ENCODE data around the gene VPS13D.
"Not testable (repeated sequence)": the region's sequence is repeated elsewhere in the genome, so short reads cannot be mapped to it uniquely, and the experiment has no call there.

Gene VPS13D

DNA sequence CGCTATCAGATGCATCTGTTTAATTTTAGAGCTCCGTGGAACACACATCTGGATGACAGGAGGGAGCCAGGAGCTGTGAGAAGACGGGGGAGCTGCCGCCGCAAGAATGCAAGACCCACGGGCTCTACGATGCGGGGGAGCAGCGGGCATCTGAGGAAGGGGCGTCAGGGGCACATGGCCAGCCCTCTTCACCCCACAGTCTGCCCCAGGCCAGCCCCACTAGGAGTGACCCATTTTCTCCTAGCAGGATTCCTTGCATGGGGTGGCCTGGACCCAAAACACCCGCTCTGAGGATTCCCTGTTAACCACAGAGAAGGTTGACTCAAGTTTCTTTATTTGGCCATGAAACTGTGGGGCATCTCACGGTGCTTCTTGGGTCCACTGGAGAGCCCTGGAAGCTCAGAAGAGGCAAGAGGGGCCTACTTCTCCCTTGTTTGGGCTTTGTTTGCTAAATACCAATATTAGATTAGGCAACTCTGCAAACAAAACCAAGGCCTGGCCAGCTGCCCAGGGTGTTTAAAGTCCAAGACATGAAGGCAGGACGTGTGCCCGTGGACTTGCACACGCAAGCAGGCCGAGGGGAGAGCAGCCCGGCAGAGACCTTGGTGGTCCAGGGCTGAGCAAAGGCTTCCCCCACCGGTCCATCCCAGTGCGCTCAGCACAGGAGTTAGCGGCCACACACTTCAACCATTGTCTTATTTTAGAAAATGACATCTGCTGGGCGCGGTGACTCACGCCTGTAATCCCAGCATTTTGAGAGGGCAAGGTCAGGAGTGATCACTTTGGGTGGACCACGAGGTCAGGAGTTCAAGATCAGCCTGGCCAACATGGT lies 298.4 kb downstream of the VPS13D start:
- DNase-seq: no peak

DNA sequence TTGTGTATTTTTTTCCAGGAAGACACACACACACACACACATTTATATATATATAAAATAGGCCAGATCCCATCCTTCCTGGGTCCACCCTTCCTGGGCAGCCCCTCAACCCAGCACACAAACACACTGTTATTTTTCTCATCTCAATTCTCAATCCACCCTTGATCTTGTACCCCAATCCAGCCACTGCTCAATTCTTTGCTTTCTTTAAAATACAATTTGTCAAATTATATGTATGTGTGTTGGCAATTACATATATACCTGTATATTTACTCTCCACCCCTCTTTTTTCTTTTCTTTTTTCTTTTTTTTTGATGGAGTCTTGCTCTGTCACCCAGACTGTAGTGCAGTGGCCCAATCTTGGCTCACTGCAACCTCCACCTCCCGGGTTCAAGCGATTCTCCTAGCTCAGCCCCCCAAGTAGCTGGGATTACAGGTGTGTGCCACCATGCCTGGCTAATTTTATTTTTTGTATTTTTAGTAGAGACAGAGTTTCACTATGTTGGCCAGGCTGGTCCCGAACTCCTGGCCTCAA lies 299.9 kb downstream of the VPS13D start:
- DNase-seq: no peak

DNA sequence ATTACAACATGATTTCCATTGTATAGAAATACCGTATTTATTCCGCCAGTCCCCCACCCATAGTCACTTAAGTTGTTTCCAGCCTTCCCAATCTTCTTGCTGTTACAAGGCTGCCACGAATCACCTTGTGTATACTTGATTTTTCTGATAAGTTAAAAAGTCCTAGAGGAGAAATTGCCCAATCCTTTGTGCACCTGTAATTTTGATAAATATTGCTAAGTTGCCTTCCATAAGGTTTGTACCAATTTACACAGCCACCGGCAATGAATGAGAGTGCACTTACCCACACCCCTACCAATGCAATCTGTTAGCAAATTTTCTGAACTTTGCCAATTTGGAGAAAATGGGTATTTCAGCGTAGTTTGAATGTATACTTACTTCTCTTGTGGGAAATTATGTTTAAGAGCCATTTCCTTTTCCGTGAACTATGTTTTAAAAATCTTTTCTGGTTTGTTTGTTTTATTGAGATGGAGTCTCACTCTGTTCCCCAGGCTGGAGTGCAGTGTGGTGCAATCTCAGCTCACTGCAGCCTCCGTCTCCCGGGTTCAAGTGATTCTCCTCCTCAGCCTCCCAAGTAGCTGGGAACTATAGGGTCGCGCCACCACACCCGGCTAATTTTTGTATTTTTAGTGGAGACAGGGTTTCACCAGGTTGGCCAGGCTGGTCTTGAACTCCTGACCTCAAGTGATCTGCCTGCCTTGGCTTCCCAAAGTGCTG lies 300.8 kb downstream of the VPS13D start:
- no peak for DNase-seq

DNA sequence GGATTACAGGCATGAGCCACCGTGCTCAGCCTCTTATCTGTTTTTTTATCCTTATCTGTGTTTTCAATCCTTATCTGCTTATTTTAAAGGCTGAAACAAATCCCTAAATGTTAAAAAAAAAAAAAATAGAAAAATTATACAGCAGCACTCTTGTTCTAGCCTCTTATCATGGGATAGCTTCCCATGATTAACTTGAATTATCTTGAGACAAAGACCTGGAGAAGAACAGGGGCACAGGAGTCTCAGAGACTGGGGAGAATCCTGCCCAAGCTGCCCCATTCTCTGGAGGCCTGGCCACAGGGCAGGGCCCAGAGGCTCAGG lies 301.3 kb downstream of the VPS13D start:
- no peak for DNase-seq

DNA sequence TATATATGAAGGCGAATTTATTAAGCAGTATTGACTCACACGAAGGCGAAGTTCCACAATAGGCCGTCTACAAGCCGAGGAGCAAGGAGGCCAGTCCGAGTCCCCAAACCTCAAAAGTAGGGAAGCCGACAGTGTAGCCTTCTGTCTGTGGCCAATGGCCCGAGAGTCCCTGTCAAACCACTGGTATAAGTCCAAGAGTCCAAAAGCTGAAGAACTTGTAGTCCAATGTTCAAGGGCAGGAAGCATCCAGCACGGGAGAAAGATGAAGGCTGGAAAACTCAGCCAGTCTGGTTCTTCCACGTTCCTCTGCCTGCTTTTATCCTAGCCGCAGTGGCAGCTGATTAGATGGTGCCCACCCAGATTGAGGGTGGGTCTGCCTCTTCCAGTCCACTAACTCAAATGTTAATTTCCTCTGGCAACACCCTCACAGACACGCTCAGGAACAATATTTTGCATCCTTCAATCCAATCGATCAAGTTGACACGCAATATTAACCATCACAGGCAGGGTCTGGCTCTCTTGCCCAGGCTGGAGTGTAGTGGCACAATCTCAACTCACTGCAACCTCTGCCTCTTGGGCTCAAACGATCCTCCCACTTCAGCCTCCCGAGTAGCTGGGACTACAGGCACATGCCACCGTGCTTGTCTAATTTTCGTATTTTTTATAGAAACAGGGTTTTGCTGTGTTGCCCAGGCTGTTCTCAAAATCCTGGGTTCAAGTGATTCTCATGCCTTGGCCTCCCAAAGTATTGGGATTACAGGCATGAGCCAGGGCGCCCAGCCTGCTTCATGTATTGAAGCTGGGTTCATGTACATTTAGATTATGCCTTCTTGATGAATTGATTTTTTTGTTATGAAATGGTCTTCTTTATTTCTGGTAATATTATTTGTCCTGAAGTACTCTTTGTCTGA lies 302.8 kb downstream of the VPS13D start:
- DNase-seq: no peak

DNA sequence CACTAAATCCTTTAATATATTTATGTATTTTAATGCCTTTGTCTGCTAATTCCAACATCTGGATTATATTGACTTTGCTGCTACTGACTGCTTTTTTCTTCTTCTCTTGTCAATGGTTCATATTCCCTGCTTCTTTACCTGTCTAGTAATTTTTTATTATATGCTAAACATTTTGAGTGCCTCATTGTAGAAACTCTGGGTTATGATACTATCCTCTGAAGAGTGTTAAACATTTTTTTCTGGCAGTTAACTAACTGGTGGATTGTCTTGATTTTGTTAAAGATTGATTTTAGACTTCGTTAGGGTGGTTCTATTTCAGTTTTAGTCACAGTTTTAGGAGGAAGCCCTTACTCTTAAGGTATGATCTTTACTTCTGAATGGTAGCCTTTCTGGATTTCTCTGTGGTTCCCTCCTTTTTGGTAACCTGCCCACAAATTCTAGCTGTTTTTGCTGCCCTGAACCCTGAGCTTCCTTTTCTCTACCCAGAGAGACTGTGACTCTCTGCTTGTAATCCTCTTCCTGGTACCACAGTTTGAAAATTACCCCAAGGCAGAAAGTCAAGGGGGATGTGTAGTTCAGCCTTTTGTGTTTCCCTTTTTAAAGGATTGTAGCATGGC lies 306.3 kb downstream of the VPS13D start:
- DNase-seq: no peak

DNA sequence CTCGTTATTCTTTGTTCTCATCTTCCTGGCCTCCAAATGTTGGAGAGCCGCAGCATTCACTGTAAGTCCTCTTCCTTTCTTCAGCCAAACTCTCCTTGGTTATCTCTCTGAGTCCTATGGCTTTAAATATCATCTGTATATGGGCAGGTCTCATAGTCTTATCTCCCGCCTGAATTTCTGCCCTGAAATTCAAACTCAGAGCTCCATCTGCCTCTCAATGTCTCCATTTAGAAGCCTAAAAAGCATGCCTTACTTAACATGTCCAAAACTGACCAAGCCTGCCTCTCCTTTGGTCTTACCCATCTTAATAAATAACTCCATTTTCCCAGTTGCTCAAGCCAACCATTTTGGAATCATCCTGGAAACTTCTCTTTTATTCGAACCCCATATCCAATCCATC lies 307.5 kb downstream of the VPS13D start:
- no peak for DNase-seq

DNA sequence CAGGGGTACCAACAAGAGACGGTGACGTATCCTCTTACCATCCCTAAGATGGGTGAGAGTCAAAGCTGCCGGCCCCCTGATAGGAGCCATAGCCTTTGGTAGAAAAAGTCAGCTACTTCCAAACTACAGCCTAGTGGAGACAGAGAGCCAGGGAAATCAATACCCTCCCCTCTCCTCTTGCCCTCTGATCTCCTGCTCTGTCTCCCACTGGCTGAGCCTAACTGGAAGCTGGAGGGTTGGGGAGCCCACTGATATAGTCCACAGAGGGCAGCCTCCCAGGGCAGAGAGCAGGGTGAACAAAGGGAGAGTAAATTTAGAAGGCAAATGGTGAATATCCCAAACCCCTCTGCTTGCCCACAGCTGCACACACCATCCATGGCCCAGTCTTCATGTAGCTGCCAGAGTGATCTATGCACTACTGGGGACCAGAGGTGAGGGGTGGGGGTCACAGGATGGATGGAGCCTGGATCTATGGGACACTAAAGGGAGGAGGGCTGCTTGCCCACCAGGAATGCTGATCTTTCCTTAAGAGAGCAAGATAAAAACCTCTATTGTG lies 308.2 kb downstream of the VPS13D start:
- DNase-seq: no peak

DNA sequence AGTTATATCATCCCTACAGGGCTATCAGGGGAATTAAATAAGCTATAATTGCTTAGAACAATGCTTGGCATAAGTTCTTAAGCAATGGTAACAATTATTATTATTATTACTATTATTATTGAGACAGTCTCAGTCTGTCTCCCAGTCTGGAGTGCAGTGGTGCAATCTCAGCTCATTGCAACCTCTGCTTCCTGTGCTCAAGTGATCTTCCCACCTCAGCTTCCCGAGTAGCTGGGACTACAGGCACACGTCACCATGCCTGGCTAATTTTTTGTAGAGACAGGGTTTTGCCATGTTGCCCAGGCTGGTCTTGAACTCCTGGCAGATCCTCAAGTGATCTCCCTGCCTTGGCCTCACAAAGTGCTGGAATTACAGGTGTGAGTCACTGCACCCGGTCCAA lies 308.7 kb downstream of the VPS13D start:
- DNase-seq: not testable (repeated sequence)

DNA sequence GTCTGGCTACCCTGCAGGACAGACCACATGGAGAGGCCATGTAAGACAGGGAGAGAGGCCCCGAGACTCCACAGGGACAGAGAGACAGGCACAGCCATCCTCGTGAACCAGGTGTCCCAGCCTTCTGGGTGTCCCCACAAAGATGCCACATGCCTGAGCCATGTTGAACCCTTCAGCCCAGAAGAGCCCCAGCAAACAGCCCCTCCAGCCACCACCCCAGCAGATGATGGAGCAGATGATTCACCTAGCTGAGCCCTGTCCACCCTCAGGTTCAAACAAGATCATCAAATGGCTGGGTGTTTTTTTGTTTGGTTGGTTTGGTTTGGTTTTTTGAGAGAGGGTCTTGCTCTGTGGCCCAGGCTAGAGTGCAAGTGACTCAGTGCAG lies 309.5 kb downstream of the VPS13D start:
- DNase-seq: no peak

DNA sequence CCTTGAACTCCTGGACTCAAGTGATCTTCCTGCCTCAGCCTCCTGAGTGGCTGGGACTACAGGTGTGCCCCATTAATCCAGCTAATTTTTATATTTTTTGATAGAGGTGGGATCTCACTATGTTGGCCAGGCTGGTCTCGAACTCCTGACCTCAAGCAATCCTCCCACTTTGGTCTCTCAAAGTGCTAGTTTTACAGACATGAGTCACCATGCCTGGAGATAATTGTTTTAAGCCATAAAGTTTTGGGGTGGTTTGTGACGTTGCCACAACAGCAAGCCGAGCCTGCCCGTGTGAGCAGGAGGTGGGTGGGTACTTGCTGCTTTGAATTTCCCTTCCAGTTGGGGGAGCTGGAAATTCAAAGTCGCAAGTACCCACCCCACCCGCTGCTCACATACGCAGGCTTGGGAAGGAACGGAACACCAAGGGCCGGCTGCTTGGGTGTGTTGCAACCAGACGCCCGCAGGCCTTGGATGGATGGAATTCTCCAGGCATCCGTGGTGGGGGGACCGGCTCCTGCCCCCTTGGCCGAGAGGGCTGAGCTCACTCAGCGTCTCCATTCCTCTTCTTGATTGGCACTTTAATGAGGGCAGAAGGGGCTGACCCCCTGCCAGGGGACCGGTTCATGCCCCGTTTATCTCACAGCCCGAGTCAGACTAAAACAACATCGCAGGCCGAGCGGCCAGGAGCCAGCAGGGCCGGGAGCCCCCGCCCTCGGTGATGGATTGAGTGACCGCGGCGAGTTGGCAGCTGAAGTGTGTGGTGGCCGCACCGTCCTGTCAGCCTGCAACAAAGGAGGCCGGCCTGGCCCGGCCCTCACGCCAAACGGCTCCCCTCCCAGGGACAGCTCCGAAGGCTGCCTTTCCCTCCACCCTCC lies 310.1 kb downstream of the VPS13D start:
- no peak for DNase-seq

DNA sequence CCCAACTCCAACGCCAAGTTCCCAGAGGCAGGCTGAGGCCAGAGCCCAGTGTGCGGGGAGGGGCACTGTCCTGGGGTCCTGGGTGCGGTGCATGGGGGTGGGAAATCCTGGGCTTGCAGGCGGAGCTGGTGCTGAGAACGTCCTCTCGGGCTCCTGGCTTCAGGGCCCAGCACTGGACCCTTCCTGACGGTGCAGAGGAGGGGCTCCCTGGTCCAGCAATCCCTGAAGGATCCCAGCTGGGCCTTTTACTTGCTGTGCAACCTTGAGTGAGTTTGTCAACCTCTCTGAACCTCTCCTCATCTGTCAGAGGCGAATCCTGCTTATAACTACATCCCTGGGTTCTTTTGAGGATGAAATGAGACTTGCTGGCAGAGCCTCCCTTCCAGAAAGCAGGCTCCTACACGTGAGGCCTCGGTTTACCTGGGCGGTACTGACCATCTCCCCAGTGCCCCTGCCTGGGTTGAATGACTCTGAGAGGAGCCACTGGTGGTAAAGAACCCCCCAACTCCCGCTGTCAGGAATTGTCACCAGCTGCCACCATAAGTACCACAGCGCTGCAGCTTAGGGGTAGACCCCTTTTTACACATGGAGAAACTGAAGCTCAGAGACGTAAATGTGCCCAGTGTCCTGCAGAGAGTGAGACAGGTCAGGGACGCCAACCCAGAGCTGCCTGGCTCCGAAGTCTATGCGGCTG lies 310.9 kb downstream of the VPS13D start:
- no peak for DNase-seq

DNA sequence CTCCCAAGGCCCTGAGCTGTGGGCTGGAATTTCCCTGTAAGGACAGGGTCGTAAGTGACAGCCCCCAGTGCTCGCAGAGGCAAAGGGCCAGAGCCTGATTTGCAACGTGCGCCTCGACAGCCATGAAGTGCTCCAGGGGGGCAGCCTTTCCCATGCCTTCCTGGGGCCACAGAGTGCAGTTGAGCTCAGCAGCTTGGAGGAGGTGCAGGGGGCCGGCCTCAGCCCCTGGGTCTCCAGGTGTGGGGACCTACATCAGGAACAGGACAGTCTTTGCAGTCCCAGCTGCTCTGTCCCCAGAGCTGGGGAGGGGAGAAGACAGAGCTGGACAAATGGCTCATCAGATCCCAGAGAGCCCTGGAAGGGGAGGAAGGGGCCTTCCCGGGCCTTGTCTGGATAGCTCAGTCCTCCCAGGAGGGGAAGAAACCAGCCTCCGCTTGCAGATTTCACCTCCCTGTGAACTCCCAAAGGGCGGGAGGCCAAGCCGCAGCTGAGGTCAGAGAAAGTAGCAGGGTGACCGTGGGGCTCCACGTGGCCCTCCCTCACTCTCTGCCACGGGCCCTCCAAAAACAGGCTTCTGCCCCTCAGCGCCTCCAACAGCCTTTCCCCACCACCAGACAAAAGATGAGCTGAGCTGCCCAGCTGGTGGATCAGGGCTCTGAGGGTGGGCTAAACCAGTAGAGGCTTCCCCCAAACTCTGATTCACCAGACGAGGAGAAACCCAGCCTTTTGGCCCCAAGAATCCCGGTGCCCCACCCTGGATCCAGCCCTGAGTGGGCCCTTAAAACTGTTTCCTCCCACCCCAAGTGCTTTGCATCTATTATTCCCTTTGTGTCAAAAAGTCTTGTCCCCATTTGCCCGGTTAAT lies 311.7 kb downstream of the VPS13D start:
- no peak for DNase-seq

DNA sequence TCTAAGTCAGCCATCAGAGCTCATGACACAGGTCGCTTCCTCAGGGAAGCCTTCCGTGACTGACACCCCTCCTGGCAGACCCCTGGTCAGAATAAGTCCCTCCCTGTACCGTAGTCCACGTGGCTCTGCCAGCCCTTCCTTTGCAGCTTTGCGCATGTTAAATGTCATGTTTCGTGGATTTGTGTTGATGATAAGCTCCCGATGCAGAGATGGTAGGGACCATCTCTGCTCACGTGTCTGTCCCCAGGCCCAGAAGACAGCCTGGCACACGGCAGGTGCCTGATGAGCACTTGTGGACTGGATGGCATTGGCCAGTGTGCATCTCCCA lies 312.3 kb downstream of the VPS13D start:
- DNase-seq: no peak

DNA sequence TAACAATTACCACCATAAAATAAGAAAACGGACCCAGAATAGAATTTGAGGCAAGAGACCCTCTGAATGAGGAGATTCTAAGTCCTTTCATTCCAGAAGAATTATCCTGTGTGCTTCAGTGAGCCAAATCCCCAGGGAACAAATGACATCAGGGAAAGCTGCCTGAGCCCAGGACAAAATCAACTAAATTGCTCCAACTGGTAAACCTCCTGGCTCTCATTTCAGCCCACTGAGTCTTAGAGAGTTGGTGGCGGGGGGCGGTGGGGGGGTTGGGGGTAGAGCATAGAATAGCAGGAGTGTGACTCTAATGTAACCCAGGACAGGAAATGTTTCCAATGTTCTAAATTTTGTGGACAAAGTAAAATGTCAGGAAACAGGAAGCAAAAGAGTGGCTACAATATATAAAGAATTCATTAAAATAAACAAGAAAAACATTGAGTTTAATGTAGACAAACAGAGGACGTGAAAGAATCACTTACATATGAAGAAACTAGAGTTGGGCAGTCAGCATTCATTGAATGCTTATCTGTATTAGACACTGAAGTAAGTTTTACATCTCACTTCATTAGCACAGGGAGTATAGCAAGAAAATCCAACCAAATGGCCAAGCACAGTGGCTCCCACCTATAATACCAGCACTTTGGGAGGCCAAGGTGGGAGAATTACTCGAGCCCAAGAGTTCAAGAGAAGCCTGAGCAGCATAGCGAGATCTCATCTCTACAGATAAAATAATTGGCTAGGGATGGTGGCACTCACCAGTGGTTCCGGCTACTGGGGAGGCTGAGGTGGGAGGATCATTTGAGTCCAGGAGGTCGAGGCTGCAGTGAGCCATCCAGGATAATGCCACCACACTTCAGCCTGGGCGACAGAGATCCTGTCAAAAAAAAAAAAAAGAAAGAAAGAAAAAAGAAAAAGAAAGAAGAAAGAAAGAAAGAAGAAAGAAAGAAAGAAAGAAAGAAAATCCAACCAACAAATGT lies 313.1 kb downstream of the VPS13D start:
- no peak for DNase-seq

DNA sequence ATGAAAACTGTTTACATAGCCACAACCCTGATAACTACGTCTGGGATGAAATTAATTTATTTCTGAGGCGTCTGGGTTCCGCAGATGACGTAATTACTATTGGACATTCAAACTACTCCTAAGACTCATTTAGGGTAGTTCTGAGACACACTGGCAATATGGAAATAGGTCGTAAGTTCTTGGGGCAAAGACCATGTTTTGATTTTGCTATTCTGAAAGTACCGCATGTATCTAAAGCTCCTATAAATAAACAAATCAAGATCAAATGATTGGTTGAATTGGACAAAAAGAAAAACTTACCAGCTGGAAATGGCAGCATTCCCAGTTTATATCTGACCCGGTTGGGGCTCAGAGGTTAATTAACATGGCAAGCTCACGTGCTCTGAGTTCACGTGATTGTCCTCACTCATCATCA lies 313.9 kb downstream of the VPS13D start:
- no peak for DNase-seq

DNA sequence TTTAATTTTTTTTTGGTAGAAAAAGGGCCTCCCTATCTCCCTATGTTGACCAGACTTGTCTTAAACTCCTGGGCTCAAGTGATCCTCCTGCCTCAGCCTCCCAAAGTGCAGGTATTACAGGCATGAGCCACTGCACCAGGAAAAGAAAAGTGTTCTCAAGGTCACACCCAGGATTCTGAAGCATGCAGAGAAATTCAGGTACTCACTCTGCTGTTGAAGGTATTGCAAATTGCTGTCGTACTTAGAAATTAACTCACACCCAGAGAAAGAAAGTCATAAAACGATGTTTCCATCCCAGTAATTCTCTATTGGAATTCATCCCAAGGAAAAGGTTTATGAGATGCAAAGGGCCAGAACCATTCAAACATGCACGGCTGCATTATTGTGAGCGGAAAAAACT lies 314.5 kb downstream of the VPS13D start:
- DNase-seq: no peak

DNA sequence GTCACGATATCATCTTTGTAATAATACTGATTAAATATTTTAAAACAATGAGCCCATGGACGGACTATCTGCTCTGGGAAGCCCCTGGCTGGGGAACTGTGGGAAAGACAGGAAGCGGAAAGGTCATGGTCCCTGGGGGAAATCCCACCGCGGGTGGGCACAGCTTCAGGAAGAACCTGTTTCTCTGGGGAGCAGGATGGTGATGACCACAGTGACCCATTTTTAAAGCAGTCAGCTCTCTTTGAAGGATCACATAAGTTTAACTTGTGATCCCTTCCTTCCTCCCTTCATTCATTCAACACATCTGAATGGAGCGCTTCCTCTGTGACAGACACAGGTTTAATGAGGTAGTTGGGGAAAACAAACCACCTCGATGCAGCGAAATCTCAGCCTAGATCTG lies 315.2 kb downstream of the VPS13D start:
- no peak for DNase-seq

All from effector CD4-positive, alpha-beta T cell (primary cell).